Effector memory CD4-positive, alpha-beta T cell (primary cell): ENCODE measurements around the gene ZFP36L1.

ENCODE experiments used
- DNase-seq, 3 donors: peaks; one replicate each; pipeline ENCODE4 v3.0.0-alpha.2; 2020
- H3K27ac ChIP-seq: 2 replicates; pipeline ENCODE4 v1.7.0; 2013; ENCODE audit warnings: mild to moderate bottlenecking, low read length, moderate library complexity; ENCODE audit not compliant: insufficient read depth, poor library complexity, severe bottlenecking
- H3K27me3 ChIP-seq: replicated peaks from 2 replicates; pipeline ENCODE4 v1.7.0; 2013; ENCODE audit warnings: mild to moderate bottlenecking, low read length; ENCODE audit not compliant: insufficient read depth, control insufficient read depth, poor library complexity, severe bottlenecking
- H3K36me3 ChIP-seq: 2 replicates; pipeline ENCODE4 v1.7.0; 2013; ENCODE audit warnings: mild to moderate bottlenecking, low read length, moderate library complexity; ENCODE audit not compliant: control insufficient read depth, insufficient read depth
- H3K4me1 ChIP-seq: 2 replicates; pipeline ENCODE4 v1.7.0; 2013; ENCODE audit warnings: low read length, mild to moderate bottlenecking; ENCODE audit not compliant: control insufficient read depth, insufficient read depth, poor library complexity, severe bottlenecking
- H3K4me3 ChIP-seq: 2 replicates; pipeline ENCODE4 v1.7.0; 2013; ENCODE audit warnings: low read length, low read depth, mild to moderate bottlenecking; ENCODE audit not compliant: insufficient read depth, poor library complexity, severe bottlenecking
- H3K9me3 ChIP-seq: 2 replicates; pipeline ENCODE4 v1.7.0; 2013; ENCODE audit warnings: mild to moderate bottlenecking, low read length, moderate library complexity; ENCODE audit not compliant: control insufficient read depth

Gene ZFP36L1

DNA sequence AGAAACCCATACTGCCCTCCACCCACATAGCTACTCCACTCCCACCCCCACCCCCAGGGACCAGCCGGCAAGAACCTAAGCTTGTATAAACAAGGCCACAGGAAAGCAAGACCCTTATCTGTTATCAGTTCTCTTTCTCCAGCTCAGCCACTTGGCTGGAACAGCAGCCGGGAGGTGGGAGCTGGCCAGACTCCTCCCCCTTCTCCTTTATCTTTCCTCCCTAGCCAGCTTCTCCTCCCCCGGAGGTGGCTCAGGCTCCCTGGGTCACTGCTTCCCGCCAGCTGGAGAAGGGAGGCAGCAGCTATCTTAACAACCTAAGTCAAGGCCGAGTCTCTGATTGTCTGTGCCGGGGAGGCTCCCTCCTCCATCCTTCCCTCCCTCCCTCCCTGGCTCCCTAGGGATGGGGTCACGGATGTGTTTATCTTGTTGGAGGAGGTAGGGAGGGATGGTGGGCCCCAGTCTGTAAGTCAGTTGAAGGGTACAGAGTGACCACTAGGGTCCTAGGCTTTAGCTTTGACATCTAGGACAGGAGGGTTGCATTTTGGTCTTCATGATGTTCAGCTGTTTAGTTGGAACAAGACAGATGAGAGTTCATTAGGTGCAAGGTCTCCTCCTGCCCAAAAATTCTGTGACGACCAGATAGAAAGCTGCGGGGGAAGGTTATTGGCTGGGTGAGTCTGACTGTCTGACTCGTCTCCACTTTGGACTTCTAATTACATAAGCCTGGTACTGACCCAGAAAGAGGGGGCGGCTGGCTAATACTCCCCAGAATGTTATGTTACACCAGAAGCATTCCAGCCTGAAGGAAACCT is 29.7 kb downstream of the ZFP36L1 start:
- no peak for DNase-seq
- H3K27me3 ChIP-seq = no peaks in the 10 kb centered on the region
- H3K4me3 ChIP-seq = no peak overlapping the region

DNA sequence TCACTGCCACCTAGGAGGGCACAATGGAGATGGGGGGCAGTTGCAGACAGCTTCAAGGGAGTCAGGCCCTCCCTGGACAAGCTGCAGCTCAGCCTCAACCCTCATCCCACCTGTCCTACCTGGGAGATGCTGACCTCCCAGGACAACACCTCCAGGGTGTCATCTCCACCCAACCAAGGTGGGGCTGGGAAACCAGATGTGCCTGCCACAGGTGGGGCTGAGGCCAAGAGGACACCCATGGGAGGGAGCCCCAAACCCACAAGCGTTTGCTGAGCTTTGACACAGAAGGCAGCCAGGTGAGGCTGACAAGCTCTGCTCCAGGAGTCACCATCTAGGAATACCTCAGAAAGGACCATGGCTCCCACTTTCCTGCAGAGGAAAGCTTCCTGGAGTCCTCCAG is 31.5 kb downstream of the ZFP36L1 start:
- no peaks in the 10 kb centered on the region for H3K36me3 ChIP-seq
- no peak overlapping the region for H3K4me3 ChIP-seq
- no peaks in the 10 kb centered on the region for H3K9me3 ChIP-seq
- DNase-seq = no peak
- H3K27me3 ChIP-seq = no peaks in the 10 kb centered on the region
- H3K4me1 ChIP-seq = no peaks in the 10 kb centered on the region
- H3K27ac ChIP-seq = no peak overlapping the region

More for the DNA sequence above, 29.7 kb downstream of the ZFP36L1 start:
- Histone ChIP-seq H3K36me3 (no peaks in the 10 kb centered on the region), H3K4me1 (no peaks in the 10 kb centered on the region), H3K27ac (no peak overlapping the region), H3K9me3 (no peaks in the 10 kb centered on the region)

DNA sequence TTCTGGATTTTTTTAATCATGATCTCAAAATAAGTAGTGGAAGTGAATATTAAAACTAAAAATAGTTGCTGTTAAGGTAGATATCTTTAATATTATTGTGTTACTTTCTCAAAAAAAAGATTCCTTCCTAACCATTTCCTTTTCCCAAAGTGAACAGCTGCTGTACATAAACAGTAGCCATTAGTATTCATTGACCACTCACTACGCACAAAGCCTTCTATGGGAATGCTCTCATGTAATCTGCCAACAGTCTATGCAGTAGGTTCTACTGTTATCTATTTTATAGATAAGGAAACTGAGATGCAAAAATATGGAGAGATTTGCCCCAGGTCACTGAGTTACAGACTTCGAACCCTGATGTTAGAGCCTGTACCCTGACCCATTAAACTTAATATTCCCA is 32.1 kb downstream of the ZFP36L1 start:
- Histone ChIP-seq H3K4me3 (no peak overlapping the region), H3K36me3 (no peaks in the 10 kb centered on the region), H3K27ac (no peak overlapping the region), H3K4me1 (no peaks in the 10 kb centered on the region), H3K27me3 (no peaks in the 10 kb centered on the region), H3K9me3 (no peaks in the 10 kb centered on the region)
- no peak for DNase-seq

DNA sequence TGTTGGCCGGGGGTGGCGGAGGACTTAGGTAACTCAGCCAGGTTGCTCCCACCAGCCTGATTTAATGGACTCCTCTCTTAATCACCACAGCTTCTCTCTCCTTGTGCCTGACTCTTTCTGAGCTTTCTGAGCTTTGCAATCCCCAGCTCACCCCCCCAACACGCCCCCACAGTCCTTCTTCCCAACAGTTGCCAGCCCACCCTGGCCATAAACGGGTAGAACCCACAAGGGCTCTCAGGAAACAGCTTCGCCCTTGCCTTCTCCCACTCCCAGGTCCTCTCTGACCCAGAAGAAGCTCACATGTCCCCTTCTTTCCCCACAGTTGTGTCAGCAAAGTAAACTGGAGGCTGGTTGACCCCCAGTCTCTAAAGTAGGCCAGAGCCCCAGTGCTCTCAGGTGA is 32.9 kb downstream of the ZFP36L1 start:
- Histone ChIP-seq H3K27ac (no peak overlapping the region), H3K9me3 (no peaks in the 10 kb centered on the region), H3K4me1 (no peaks in the 10 kb centered on the region), H3K4me3 (no peak overlapping the region), H3K36me3 (no peaks in the 10 kb centered on the region), H3K27me3 (no peaks in the 10 kb centered on the region)
- DNase-seq = no peak

DNA sequence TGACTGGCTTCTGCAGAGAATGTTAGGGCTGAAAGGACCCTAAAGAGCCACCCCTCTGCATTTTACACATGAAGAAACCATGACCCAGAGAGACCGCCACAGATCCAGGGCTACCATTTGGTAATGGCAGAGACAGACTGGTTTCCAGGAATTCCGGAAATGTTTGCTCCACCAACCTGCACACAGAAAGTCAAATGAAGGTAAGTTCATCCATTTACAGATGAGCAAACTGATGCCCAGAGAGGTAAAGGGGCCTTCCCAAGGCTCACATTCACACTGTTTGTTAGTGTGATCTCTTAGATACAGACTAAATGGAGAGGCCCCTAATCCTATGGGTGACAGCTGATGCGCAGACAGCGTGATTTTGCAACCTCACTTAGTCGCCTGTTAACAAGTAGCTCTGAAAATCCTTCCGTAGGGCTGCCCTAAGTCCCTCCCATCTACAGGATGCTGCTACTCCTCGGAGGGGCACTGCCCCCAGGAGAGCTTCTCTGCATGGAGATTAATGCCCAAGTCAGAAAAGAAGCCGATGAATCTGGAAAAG is 33.8 kb downstream of the ZFP36L1 start:
- no peak overlapping the region for H3K4me3 ChIP-seq
- H3K9me3 ChIP-seq = no peaks in the 10 kb centered on the region
- H3K27me3 ChIP-seq = no peaks in the 10 kb centered on the region
- no peaks in the 10 kb centered on the region for H3K36me3 ChIP-seq
- DNase-seq = no peak
- no peak overlapping the region for H3K27ac ChIP-seq
- H3K4me1 ChIP-seq = no peaks in the 10 kb centered on the region

DNA sequence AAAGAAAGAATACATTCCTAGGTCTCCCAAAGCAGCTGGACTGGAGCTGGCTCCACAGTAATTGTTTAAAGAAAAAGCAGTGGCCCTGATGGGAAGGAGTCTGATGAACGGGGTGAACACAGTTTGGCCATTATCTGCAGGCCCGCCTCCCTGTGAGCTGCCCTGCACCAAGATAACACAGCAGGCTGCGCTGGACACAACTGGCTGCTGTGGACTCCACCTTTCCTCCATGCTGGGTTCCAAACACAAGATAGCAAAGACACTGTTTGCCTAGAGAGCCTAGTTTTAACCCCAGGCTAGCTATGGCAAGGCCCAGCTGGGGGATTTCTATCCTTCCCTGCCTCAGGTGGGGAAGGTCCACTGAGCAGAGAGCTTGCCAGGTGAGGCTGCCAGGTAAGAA is 34.6 kb downstream of the ZFP36L1 start:
- Histone ChIP-seq H3K36me3 (no peaks in the 10 kb centered on the region), H3K4me3 (no peak overlapping the region), H3K4me1 (no peaks in the 10 kb centered on the region), H3K9me3 (no peaks in the 10 kb centered on the region), H3K27me3 (no peaks in the 10 kb centered on the region), H3K27ac (no peak overlapping the region)
- no peak for DNase-seq

DNA sequence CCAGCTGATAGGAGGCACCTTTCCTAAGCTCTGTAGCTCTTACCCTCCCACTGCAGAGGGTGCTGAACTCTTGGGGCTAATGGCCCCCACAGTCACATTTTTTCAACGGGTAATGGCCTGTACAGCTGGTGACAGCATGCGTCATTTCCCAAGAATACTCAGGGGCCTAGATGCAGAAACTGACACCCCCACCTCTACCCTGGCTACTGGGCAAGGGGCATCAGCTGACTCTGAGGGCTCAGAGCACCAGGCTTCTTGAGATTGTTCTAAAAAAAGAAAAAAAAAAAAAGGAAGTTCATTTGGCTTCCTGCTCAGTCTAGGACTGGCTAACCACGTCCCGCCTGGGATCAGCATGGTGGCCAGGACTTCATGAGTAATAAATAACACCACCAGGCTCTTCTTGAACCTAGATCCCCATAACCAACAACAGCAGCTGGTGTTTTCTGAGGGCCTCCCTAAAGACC is 35.2 kb downstream of the ZFP36L1 start:
- Histone ChIP-seq H3K27ac (no peak overlapping the region), H3K27me3 (no peaks in the 10 kb centered on the region), H3K4me1 (no peaks in the 10 kb centered on the region), H3K4me3 (no peak overlapping the region), H3K9me3 (no peaks in the 10 kb centered on the region), H3K36me3 (no peaks in the 10 kb centered on the region)
- DNase-seq = no peak

DNA sequence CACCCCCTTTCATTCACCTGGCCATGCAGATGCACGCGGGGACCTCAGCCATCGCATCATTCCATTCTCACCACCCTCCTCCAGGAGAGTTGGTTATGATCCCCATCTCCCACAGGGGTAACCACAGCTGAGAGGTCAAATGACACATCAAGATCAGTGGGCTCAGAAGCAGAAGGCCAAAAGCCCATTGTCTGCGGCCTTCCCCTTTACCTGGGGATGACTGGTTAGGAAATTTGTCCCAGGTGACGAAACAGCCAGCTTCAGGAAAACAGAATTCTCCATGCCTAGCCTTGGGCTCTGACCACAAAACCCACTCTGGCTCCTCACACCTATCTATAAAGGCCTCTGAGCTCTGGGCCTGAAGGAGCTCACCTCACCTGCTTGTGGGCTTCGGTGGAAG is 36.1 kb downstream of the ZFP36L1 start:
- H3K9me3 ChIP-seq = no peaks in the 10 kb centered on the region
- no peak overlapping the region for H3K4me3 ChIP-seq
- no peaks in the 10 kb centered on the region for H3K36me3 ChIP-seq
- H3K4me1 ChIP-seq = no peaks in the 10 kb centered on the region
- H3K27me3 ChIP-seq = no peaks in the 10 kb centered on the region
- no peak overlapping the region for H3K27ac ChIP-seq
- no peak for DNase-seq

DNA sequence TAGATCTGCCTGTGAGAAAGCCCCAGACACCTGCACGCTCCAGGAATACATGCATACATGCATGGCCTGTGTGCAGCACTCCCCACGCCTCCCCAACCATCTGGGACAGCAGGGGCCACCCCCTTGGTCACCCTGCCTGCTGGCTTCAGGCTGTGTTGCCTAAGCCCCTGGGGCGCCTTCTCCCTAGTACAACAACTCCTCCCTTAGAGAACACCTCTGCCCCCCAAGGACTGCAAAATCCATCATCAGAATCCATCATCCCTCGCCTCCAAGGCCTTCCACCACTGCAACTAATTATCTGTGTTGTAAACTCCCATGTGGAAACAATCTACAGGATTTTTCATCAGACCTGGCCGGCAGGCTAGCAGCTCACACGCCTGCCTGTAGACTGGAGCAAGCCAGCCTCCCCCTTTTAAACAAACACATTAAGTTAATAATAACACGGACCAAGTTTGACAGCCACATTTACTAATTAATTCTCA is 36.8 kb downstream of the ZFP36L1 start:
- no peak overlapping the region for H3K4me3 ChIP-seq
- H3K36me3 ChIP-seq = no peaks in the 10 kb centered on the region
- no peak for DNase-seq
- H3K4me1 ChIP-seq = no peaks in the 10 kb centered on the region
- no peak overlapping the region for H3K27ac ChIP-seq
- no peaks in the 10 kb centered on the region for H3K9me3 ChIP-seq
- H3K27me3 ChIP-seq = no peaks in the 10 kb centered on the region

DNA sequence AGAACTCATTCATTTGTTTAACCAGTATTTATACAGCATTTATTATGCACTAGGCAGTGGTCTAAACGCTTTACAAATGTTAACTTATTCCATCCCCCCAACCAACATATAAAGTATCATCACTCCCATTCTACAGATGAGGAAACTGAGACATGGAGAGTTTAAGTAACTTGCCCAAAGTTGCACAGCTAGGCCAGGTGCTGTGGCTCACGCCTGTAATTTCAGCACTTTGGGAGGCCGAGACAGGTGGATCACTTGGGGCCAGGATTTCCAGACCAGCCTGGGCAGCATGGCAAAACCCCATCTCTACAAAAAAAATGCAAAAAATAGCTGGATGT is 37.9 kb downstream of the ZFP36L1 start:
- H3K27ac ChIP-seq = no peak overlapping the region
- no peak for DNase-seq
- no peaks in the 10 kb centered on the region for H3K4me1 ChIP-seq
- no peaks in the 10 kb centered on the region for H3K27me3 ChIP-seq
- H3K9me3 ChIP-seq = no peaks in the 10 kb centered on the region
- H3K4me3 ChIP-seq = no peak overlapping the region
- no peaks in the 10 kb centered on the region for H3K36me3 ChIP-seq
